ENCODE results near the gene GPC6.

The GPC6 gene

GRCh38 chr13:93603043-93603442, 376.4 kb downstream of the GPC6 start (continued):
- no peak for TF ChIP-seq REST (tag by site-specific recombination; IDR thresholded peaks at IDR 0.05)
- 0 out of 2 replicates have a peak, but pooled peaks have one; percentile 28 for TF ChIP-seq ZFP69B (tag by site-specific recombination; IDR thresholded peaks at IDR 0.05)
- TF ChIP-seq KLF7 (tag by site-specific recombination; IDR thresholded peaks at IDR 0.05; ENCODE audit: borderline replicate concordance), result peak; percentile 37; the same call in 1 of the 2 replicates
- no peak for TF ChIP-seq ZNF639 (tag by site-specific recombination; IDR thresholded peaks at IDR 0.05)
- TF ChIP-seq ZNF24 (tag by site-specific recombination; IDR thresholded peaks at IDR 0.05), result 0 out of 2 replicates have a peak, but pooled peaks have one; percentile 27
- TF ChIP-seq ZBTB20 (tag by site-specific recombination; IDR thresholded peaks at IDR 0.05), result no peak
- no peak for TF ChIP-seq OVOL3 (tag by site-specific recombination; IDR thresholded peaks at IDR 0.05)
- no peak for TF ChIP-seq HOXD13 (CRISPR knock-in tag; IDR thresholded peaks at IDR 0.05; ENCODE audit: borderline replicate concordance)
- TF ChIP-seq PRDM10 (tag by site-specific recombination; IDR thresholded peaks at IDR 0.05), result no peak
- no peak for TF ChIP-seq ZNF302 (tag by site-specific recombination; IDR thresholded peaks at IDR 0.05; ENCODE audit: low read depth)
- TF ChIP-seq ZNF292 (tag by site-specific recombination; IDR thresholded peaks at IDR 0.05; ENCODE audit: borderline replicate concordance, low read depth), result no peak
- TF ChIP-seq KLF8 (tag by site-specific recombination; IDR thresholded peaks at IDR 0.05), result no peak
- no peak for TF ChIP-seq ZSCAN16 (tag by site-specific recombination; IDR thresholded peaks at IDR 0.05)
- TF ChIP-seq ZNF19 (tag by site-specific recombination; IDR thresholded peaks at IDR 0.05; ENCODE audit: low read depth), result no peak
- no peak for TF ChIP-seq PRDM2 (tag by site-specific recombination; IDR thresholded peaks at IDR 0.05; ENCODE audit: borderline replicate concordance)
- TF ChIP-seq ELK4 (IDR thresholded peaks at IDR 0.05; ENCODE audit: borderline replicate concordance, low read depth, low read length), result no peak
- no peak for TF ChIP-seq ZNF701 (tag by site-specific recombination; IDR thresholded peaks at IDR 0.05)
- peak; percentile 48 for TF ChIP-seq KLF1 (tag by site-specific recombination; IDR thresholded peaks at IDR 0.05)
- no peak for TF ChIP-seq ZNF280C (tag by site-specific recombination; IDR thresholded peaks at IDR 0.05)
- TF ChIP-seq SP2 (tag by site-specific recombination; IDR thresholded peaks at IDR 0.05), result no peak
- no peak for TF ChIP-seq GFI1B (tag by site-specific recombination; IDR thresholded peaks at IDR 0.05)
